GM19238 (cell line): Measurements from ENCODE around the gene TTPAL.
"Not testable (repeated sequence)": the region's sequence is repeated elsewhere in the genome, so short reads cannot be mapped to it uniquely, and the experiment has no call there.

ENCODE experiments used
- DNase-seq: peaks from one replicate; pipeline ENCODE4 v3.0.0; 2011; ENCODE audit warnings: low spot score; ENCODE audit not compliant: insufficient read length

Gene TTPAL

GRCh38 chr20:44467289-44467883 is 8.3 kb upstream of the TTPAL start:
- DNase-seq = no peak

- no peak for DNase-seq
Measured at GRCh38 chr20:44468044-44468782, 7.5 kb upstream of the TTPAL start.

- no peak for DNase-seq
Measured at GRCh38 chr20:44470327-44470726, 5.3 kb upstream of the TTPAL start.

GRCh38 chr20:44471481-44471882 is 4.2 kb upstream of the TTPAL start:
- DNase-seq = no peak

GRCh38 chr20:44472283-44472682 is 3.4 kb upstream of the TTPAL start:
- not testable (repeated sequence) for DNase-seq

- no peak for DNase-seq
Measured at GRCh38 chr20:44475372-44475693, 341 bp upstream of the TTPAL start.

- no peak for DNase-seq
Measured at GRCh38 chr20:44477151-44477550, 1.5 kb downstream of the TTPAL start.

GRCh38 chr20:44478206-44478605 is 2.5 kb downstream of the TTPAL start:
- DNase-seq = no peak

- DNase-seq = no peak
Measured at GRCh38 chr20:44479643-44480042, 4.0 kb downstream of the TTPAL start.

- DNase-seq = no peak
Measured at GRCh38 chr20:44480097-44480496, 4.4 kb downstream of the TTPAL start.

GRCh38 chr20:44481719-44482416 is 6.2 kb downstream of the TTPAL start:
- DNase-seq = no peak

GRCh38 chr20:44483112-44483511 is 7.4 kb downstream of the TTPAL start:
- no peak for DNase-seq

GRCh38 chr20:44485078-44485829 is 9.6 kb downstream of the TTPAL start:
- no peak for DNase-seq

- no peak for DNase-seq
Measured at GRCh38 chr20:44485830-44486198, 10.1 kb downstream of the TTPAL start.

- DNase-seq = no peak
Measured at GRCh38 chr20:44488551-44488950, 12.9 kb downstream of the TTPAL start.

- no peak for DNase-seq
Measured at GRCh38 chr20:44489223-44489622, 13.5 kb downstream of the TTPAL start.

GRCh38 chr20:44489931-44490330 is 14.3 kb downstream of the TTPAL start:
- DNase-seq = no peak

GRCh38 chr20:44491635-44492395 is 16.1 kb downstream of the TTPAL start:
- DNase-seq = no peak

GRCh38 chr20:44494266-44494665 is 18.6 kb downstream of the TTPAL start:
- DNase-seq = no peak

GRCh38 chr20:44494681-44495080 is 19.0 kb downstream of the TTPAL start:
- DNase-seq = no peak

GRCh38 chr20:44495257-44495656 is 19.6 kb downstream of the TTPAL start:
- DNase-seq = no peak
